Osteocyte (in vitro differentiated cells): ENCODE measurements around the gene FER1L5. TPM values are rescaled to one million over a fixed set of nuclear protein-coding genes. Genes with fewer than 3 reads are reported as not detected.

Experiments used
- DNase-seq: peaks from one replicate; pipeline ENCODE4 v3.0.0; 2021; ENCODE audit warnings: mixed read lengths; ENCODE audit not compliant: unreplicated experiment; ENCODE audit errors: extremely low spot score
- H3K27ac Mint-ChIP-seq: one replicate; pipeline ENCODE4 v1.8.0; 2021; ENCODE audit warnings: mild to moderate bottlenecking, mixed read lengths; ENCODE audit not compliant: unreplicated experiment
- H3K27me3 Mint-ChIP-seq: one replicate; pipeline ENCODE4 v1.8.0; 2021; ENCODE audit warnings: mixed read lengths; ENCODE audit not compliant: unreplicated experiment
- H3K36me3 Mint-ChIP-seq: one replicate; pipeline ENCODE4 v1.8.0; 2021; ENCODE audit warnings: mixed read lengths; ENCODE audit not compliant: unreplicated experiment
- H3K4me1 Mint-ChIP-seq: one replicate; pipeline ENCODE4 v1.8.0; 2021; ENCODE audit warnings: mixed read lengths; ENCODE audit not compliant: unreplicated experiment
- H3K4me3 Mint-ChIP-seq: one replicate; pipeline ENCODE4 v1.8.0; 2021; ENCODE audit warnings: mild to moderate bottlenecking, moderate library complexity, mixed read lengths; ENCODE audit not compliant: unreplicated experiment
- H3K9me3 Mint-ChIP-seq: one replicate; pipeline ENCODE4 v1.8.0; 2021; ENCODE audit warnings: mixed read lengths; ENCODE audit not compliant: unreplicated experiment
- total RNA-seq: library from RNA; stranded (reverse); gene quantifications from 2 replicates; pipeline ENCODE4 v1.2.1, GENCODE V29; 2021
- TF ChIP-seq, protein P1 (sequence below): fragments of 200-600 bp; sonication (generic); IDR thresholded peaks from 2 replicates; pipeline ENCODE4 v1.5.0; 2021; ENCODE audit warnings: antibody characterized with exemption, mild to moderate bottlenecking, moderate library complexity

The FER1L5 gene
- total RNA-seq, 1 donor from 2014 or later: 0.13 TPM

DNA sequence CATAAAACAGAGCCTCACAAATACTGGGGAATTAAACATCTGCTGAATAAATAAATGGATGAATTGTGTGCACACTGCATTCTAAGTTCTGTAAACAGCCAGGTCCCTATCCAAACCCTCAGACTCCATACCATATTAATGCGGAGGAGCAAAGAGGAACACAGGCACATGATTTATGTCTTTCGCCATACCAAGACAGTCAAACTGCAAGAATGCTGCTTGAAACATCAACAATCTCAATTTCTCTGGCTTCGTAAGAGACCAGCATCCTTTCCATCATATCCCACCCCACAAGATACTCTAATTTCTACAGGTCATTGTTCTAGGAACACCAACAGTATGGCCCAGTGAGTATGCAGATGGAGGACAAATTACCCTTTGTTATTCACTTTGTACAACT, 19.4 kb upstream of the FER1L5 start:
- H3K36me3 Mint-ChIP-seq: peaks cover 20% of the 10 kb centered on the region

GRCh38 chr2:96625571-96626552, 16.7 kb upstream of the FER1L5 start:
- Mint-ChIP-seq H3K4me3 (no peak overlapping the region), H3K27me3 (no peaks in the 10 kb centered on the region), H3K36me3 (peaks cover 25% of the 10 kb centered on the region), H3K27ac (peak overlapping the region; percentile 47), H3K4me1 (peaks cover 17% of the 10 kb centered on the region), H3K9me3 (no peaks in the 10 kb centered on the region)
- DNase-seq: no peak
- TF ChIP-seq, protein P1, sequence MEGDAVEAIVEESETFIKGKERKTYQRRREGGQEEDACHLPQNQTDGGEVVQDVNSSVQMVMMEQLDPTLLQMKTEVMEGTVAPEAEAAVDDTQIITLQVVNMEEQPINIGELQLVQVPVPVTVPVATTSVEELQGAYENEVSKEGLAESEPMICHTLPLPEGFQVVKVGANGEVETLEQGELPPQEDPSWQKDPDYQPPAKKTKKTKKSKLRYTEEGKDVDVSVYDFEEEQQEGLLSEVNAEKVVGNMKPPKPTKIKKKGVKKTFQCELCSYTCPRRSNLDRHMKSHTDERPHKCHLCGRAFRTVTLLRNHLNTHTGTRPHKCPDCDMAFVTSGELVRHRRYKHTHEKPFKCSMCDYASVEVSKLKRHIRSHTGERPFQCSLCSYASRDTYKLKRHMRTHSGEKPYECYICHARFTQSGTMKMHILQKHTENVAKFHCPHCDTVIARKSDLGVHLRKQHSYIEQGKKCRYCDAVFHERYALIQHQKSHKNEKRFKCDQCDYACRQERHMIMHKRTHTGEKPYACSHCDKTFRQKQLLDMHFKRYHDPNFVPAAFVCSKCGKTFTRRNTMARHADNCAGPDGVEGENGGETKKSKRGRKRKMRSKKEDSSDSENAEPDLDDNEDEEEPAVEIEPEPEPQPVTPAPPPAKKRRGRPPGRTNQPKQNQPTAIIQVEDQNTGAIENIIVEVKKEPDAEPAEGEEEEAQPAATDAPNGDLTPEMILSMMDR: no peak

More for the DNA sequence above, 19.4 kb upstream of the FER1L5 start:
- TF ChIP-seq, protein P1: no peak
- no peak for DNase-seq
- Mint-ChIP-seq H3K27ac (no peak overlapping the region), H3K4me1 (peaks cover 22% of the 10 kb centered on the region), H3K27me3 (no peaks in the 10 kb centered on the region), H3K4me3 (no peak overlapping the region), H3K9me3 (no peaks in the 10 kb centered on the region)

- H3K4me3 Mint-ChIP-seq: no peak overlapping the region
- H3K27ac Mint-ChIP-seq: peak overlapping the region; percentile 47
- no peaks in the 10 kb centered on the region for H3K27me3 Mint-ChIP-seq
- peaks cover 25% of the 10 kb centered on the region for H3K36me3 Mint-ChIP-seq
- H3K9me3 Mint-ChIP-seq: no peaks in the 10 kb centered on the region
- TF ChIP-seq, protein P1: no peak
- peaks cover 17% of the 10 kb centered on the region for H3K4me1 Mint-ChIP-seq
- DNase-seq: no peak
Measured at GRCh38 chr2:96626553-96626942, 16.0 kb upstream of the FER1L5 start.

DNA sequence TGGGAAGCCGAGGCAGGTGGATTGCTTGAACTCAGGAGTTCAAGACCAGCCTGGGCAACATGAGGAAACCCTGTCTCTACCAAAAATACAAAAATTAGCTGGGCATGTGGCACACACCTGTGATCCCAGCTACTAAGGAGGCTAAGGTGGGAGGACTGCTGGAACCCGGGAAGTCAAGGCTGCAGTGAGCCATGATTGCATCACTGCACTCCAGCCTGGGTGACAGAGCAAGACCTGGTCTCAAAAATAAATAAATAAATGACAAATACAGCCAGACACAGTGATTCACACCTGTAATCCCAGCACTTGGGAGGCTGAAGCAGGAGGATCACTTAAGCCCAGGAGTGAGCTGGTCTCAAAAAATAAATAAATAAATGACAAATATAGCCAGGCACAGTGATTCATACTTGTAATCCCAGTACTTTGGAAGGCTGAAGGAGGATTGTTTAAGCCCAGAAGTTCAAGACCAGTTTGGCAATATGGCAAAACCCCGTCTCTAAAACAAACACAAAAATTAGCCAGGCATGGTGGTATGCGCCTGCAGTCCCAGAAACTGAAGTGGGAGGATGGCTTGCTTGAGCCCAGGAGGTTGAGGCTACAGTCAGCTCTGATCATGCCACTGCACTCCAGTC, 10.6 kb upstream of the FER1L5 start:
- TF ChIP-seq, protein P1: no peak
- Mint-ChIP-seq H3K27ac (no peak overlapping the region), H3K4me3 (no peak overlapping the region), H3K4me1 (peaks cover 23% of the 10 kb centered on the region), H3K9me3 (no peaks in the 10 kb centered on the region), H3K27me3 (no peaks in the 10 kb centered on the region), H3K36me3 (peaks cover 32% of the 10 kb centered on the region)
- DNase-seq: no peak

DNA sequence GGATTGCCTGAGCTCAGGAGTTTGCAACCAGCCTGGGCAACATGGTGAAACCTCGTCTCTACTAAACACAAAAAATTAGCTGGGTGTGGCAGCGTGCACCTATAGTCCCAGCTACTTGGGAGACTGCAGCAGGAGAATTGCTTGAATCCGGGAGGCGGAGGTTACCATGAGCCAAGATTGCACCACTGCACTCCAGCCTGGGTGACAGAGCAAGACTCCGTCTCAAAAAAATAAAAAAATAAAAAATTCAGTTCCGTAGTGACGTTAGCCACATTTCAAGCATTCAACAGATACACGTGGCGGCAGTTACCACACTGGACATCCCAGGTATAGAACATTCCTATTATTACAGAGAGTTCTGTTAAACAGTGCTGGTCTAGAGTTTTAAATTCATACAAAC, 8.9 kb upstream of the FER1L5 start:
- Mint-ChIP-seq H3K4me3 (no peak overlapping the region), H3K27ac (no peak overlapping the region), H3K36me3 (peaks cover 25% of the 10 kb centered on the region), H3K4me1 (peaks cover 30% of the 10 kb centered on the region), H3K27me3 (no peaks in the 10 kb centered on the region), H3K9me3 (no peaks in the 10 kb centered on the region)
- no peak for DNase-seq
- TF ChIP-seq, protein P1: no peak
